SK-N-SH (cell line): ENCODE measurements around the gene CNTNAP5. TPM values are rescaled to one million over a fixed set of nuclear protein-coding genes. Genes with fewer than 3 reads are reported as not detected.

Experiments
- CTCF ChIA-PET: fragments of 300-600, 350-600 bp; formaldehyde crosslinking; extraction: SDS; loops from one replicate; lab custom pipeline; 2021; lab: Yijun Ruan, JAX
- POLR2A ChIA-PET: fragments of 350-600 bp; sonication (Branson Sonifier 250); formaldehyde crosslinking; extraction: SDS; loops from one replicate; lab custom pipeline; 2020; ENCODE audit warnings: antibody characterized with exemption, inconsistent platforms; lab: Yijun Ruan, JAX
- DNase-seq: peaks from one replicate; pipeline ENCODE4 v3.0.0; 2012
- H2AFZ ChIP-seq: fragments of 200-600 bp; sonication (generic); 2 replicates; pipeline ENCODE4 v1.8.1; 2016; ENCODE audit warnings: antibody characterized with exemption, mild to moderate bottlenecking, low read depth
- H3F3A ChIP-seq: fragments of 200-600 bp; sonication (generic); replicated peaks from 2 replicates; pipeline ENCODE3; 2016; ENCODE audit warnings: antibody characterized with exemption, mild to moderate bottlenecking; ENCODE audit not compliant: insufficient read depth
- H3K27ac ChIP-seq, 2 experiments: fragments of 200-500 bp in 1 of 2; fragments of 200-600 bp in 1 of 2; sonication (Bioruptor generic) in 1 of 2; sonication (generic), shearing (Covaris generic) in 1 of 2; 2 replicates each; pipeline versions ENCODE4 v1.5.1 to v1.6.1; 2014 to 2016; ENCODE audit warnings: low read depth in 2 of 2, inconsistent platforms in 1 of 2, low read length in 1 of 2, mild to moderate bottlenecking in 1 of 2, mixed read lengths in 1 of 2
- H3K27me3 ChIP-seq: fragments of 200-600 bp; sonication (generic), shearing (Covaris generic); 2 replicates; pipeline ENCODE4 v1.6.1; 2016; ENCODE audit warnings: mixed run types; ENCODE audit not compliant: insufficient read depth
- H3K36me3 ChIP-seq, 2 experiments: fragments of 200-500 bp in 1 of 2; fragments of 200-600 bp in 1 of 2; sonication (Bioruptor generic) in 1 of 2; sonication (generic) in 1 of 2; replicated peaks in 1 of 2; 2 replicates each; pipeline versions ENCODE3 to v1.5.1; 2014 to 2016; ENCODE audit warnings: low read length in 1 of 2, mild to moderate bottlenecking in 1 of 2; ENCODE audit not compliant: insufficient read depth in 2 of 2, control insufficient read depth in 1 of 2
- H3K4me1 ChIP-seq, 2 experiments: fragments of 200-500 bp in 1 of 2; fragments of 200-600 bp in 1 of 2; sonication (Bioruptor generic) in 1 of 2; sonication (generic), shearing (Covaris generic) in 1 of 2; 2 replicates each; pipeline versions ENCODE4 v1.5.1 to v1.6.1; 2014 to 2016; ENCODE audit warnings: low read depth in 1 of 2, low read length in 1 of 2, mixed run types in 1 of 2; ENCODE audit not compliant: insufficient read depth in 2 of 2, control insufficient read depth in 1 of 2
- H3K4me2 ChIP-seq: fragments of 200-600 bp; sonication (generic), shearing (Covaris generic); 2 replicates; pipeline ENCODE4 v1.6.1; 2017; ENCODE audit warnings: mixed run types
- H3K4me3 ChIP-seq, 2 experiments: fragments of 200-500 bp in 1 of 2; fragments of 200-600 bp in 1 of 2; sonication (Bioruptor generic) in 1 of 2; sonication (generic), shearing (Covaris generic) in 1 of 2; 2 replicates each; pipeline versions ENCODE4 v1.5.1 to v1.8.1; 2014 to 2016; ENCODE audit warnings: low read depth in 2 of 2, inconsistent platforms in 1 of 2, low read length in 1 of 2, mild to moderate bottlenecking in 1 of 2, mixed read lengths in 1 of 2, moderate library complexity in 1 of 2
- H3K79me2 ChIP-seq: fragments of 200-600 bp; sonication (generic); 2 replicates; pipeline ENCODE4 v1.8.1; 2017; ENCODE audit warnings: mild to moderate bottlenecking; ENCODE audit not compliant: insufficient read depth
- H3K9ac ChIP-seq: fragments of 200-600 bp; sonication (generic); 2 replicates; pipeline ENCODE4 v1.6.1; 2017; ENCODE audit warnings: mixed run types
- H3K9me2 ChIP-seq: fragments of 200-600 bp; sonication (generic); 2 replicates; pipeline ENCODE4 v1.6.1; 2017; ENCODE audit warnings: mixed run types
- H3K9me3 ChIP-seq: fragments of 200-600 bp; sonication (generic); 2 replicates; pipeline ENCODE4 v1.6.1; 2017; ENCODE audit warnings: mixed run types, mild to moderate bottlenecking, moderate library complexity
- H4K20me1 ChIP-seq: fragments of 200-600 bp; sonication (generic); 2 replicates; pipeline ENCODE4 v1.6.1; 2017; ENCODE audit warnings: mild to moderate bottlenecking, mixed run types; ENCODE audit not compliant: insufficient read depth
- CHD2 ChIP-seq: fragments of 150-350 bp; IDR thresholded peaks from 2 replicates; pipeline ENCODE4 v1.6.1; 2018; ENCODE audit warnings: low read length; ENCODE audit not compliant: partially characterized antibody
- FOSL2 ChIP-seq: IDR thresholded peaks from 2 replicates; pipeline ENCODE4 v1.4.0; 2012; ENCODE audit warnings: low read depth, mild to moderate bottlenecking, moderate library complexity, borderline replicate concordance
- GABPA ChIP-seq: IDR thresholded peaks from 2 replicates; pipeline ENCODE4 v1.4.0; 2012; ENCODE audit warnings: low read depth, mild to moderate bottlenecking
- IRF3 ChIP-seq: fragments of 150-350 bp; IDR thresholded peaks from 2 replicates; pipeline ENCODE4 v1.6.1; 2016; ENCODE audit warnings: mild to moderate bottlenecking, low read depth, low read length
- MAX ChIP-seq: IDR thresholded peaks from 2 replicates; pipeline ENCODE4 v1.4.0; 2012; ENCODE audit warnings: low read depth
- MEF2A ChIP-seq: IDR thresholded peaks from 2 replicates; pipeline ENCODE4 v1.4.0; 2012; ENCODE audit warnings: low read depth, borderline replicate concordance
- NFIC ChIP-seq: IDR thresholded peaks from 2 replicates; pipeline ENCODE4 v1.4.0; 2012; ENCODE audit warnings: borderline replicate concordance
- RCOR1 ChIP-seq: fragments of 150-350 bp; IDR thresholded peaks from 2 replicates; pipeline ENCODE4 v1.6.1; 2017; ENCODE audit warnings: antibody characterized with exemption, low read length
- SIN3A ChIP-seq: IDR thresholded peaks from 2 replicates; pipeline ENCODE4 v1.6.1; 2012; ENCODE audit warnings: low read depth, mild to moderate bottlenecking, low read length, moderate library complexity, borderline replicate concordance
- WGBS: methylation state at CpG from one replicate; pipeline ENCODE4 v1.1.6; 2017; ENCODE audit warnings: low lambda C conversion rate; 5-methylcytosine and 5-hydroxymethylcytosine counted together
- polyA plus RNA-seq, 3 experiments: library from polyadenylated mRNA; depleted of rRNA; stranded (reverse); fragments of >200 nt; gene quantifications; 2 replicates each; pipeline ENCODE4 v1.2.3, GENCODE V29; 2012
- TF ChIP-seq, protein P1 (sequence below): fragments of 150-350 bp; IDR thresholded peaks from 2 replicates; pipeline ENCODE4 v1.6.1; 2017; ENCODE audit warnings: antibody characterized with exemption, low read length, low read depth, borderline replicate concordance

The CNTNAP5 gene
- polyA plus RNA-seq, 1 of the 3 experiments (the other 2 are of a cell fraction) = 0.08 TPM

DNA sequence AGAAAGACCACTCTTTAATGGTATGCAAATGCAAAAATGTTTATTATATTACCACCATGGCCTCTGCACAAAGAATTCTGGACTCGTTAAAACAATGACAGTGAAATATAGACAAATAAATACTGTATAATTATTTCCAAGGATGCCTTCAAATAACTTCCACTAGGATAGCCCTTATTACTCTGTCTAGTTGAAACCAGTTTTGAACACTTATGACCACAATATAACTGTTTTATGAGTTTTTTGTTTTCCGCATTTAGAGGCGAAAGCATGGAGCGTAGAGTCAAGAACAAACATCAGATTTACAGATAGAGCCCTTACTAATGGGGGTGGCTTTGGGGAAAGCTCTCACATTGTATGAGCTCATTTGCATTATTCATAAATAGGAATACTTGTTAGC, 559.5 kb downstream of the CNTNAP5 start:
- no peak overlapping the region for H3K4me3 ChIP-seq
- H3F3A ChIP-seq = no peaks in the 10 kb centered on the region
- H3K4me2 ChIP-seq = no peak overlapping the region
- WGBS = 65% methylated on average over 4 of the region's 4 CpGs
- DNase-seq = no peak
- no peaks in the 10 kb centered on the region for H3K9me3 ChIP-seq
- TF ChIP-seq RCOR1 = no peak
- no peak for TF ChIP-seq CHD2
- no peak for TF ChIP-seq NFIC
- TF ChIP-seq, protein P1, sequence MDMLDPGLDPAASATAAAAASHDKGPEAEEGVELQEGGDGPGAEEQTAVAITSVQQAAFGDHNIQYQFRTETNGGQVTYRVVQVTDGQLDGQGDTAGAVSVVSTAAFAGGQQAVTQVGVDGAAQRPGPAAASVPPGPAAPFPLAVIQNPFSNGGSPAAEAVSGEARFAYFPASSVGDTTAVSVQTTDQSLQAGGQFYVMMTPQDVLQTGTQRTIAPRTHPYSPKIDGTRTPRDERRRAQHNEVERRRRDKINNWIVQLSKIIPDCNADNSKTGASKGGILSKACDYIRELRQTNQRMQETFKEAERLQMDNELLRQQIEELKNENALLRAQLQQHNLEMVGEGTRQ = no peak
- no peak for TF ChIP-seq FOSL2
- TF ChIP-seq IRF3 = no peak
- no peak for TF ChIP-seq MAX
- TF ChIP-seq SIN3A = no peak
- H3K9ac ChIP-seq = no peak overlapping the region
- no peaks in the 10 kb centered on the region for H3K36me3 ChIP-seq
- H3K79me2 ChIP-seq = no peaks in the 10 kb centered on the region
- H3K27me3 ChIP-seq = no peaks in the 10 kb centered on the region
- no peak overlapping the region for H3K27ac ChIP-seq
- POLR2A ChIA-PET = no interaction called here
- no peak overlapping the region for H2AFZ ChIP-seq
- H4K20me1 ChIP-seq = no peaks in the 10 kb centered on the region
- no peaks in the 10 kb centered on the region for H3K9me2 ChIP-seq
- CTCF ChIA-PET = no interaction called here
- peaks cover 0 to 2% of the 10 kb centered on the region in 2 experiments; a peak in 1 of 4 replicates for H3K4me1 ChIP-seq

GRCh38 chr2:124585277-124585676, 560.2 kb downstream of the CNTNAP5 start:
- CTCF ChIA-PET = no interaction called here
- no peaks in the 10 kb centered on the region for H3K36me3 ChIP-seq
- no peak overlapping the region for H3K27ac ChIP-seq
- no peak for DNase-seq
- H4K20me1 ChIP-seq = no peaks in the 10 kb centered on the region
- H3K79me2 ChIP-seq = no peaks in the 10 kb centered on the region
- H3K9me3 ChIP-seq = no peaks in the 10 kb centered on the region
- no peak overlapping the region for H3K9ac ChIP-seq
- no peaks in the 10 kb centered on the region for H3K9me2 ChIP-seq
- no peak overlapping the region for H2AFZ ChIP-seq
- TF ChIP-seq MEF2A = no peak
- TF ChIP-seq GABPA = no peak
- TF ChIP-seq, protein P1 = no peak
- TF ChIP-seq IRF3 = no peak
- TF ChIP-seq, all 33 proteins: peak for 0
- Histone ChIP-seq H3K27me3 (no peaks in the 10 kb centered on the region), H3K4me1 (peaks cover 0 to 5% of the 10 kb centered on the region in 2 experiments; a peak in 1 of 4 replicates), H3K4me3 (no peak overlapping the region), H3F3A (no peaks in the 10 kb centered on the region), H3K4me2 (no peak overlapping the region)
- 14% methylated on average over 1 of the region's 1 CpG for WGBS
- POLR2A ChIA-PET = no interaction called here
